Fibroblast of skin of right biceps (primary cell): Measurements from ENCODE around the gene TMEM147.

ENCODE experiments used
- DNase-seq: peaks from one replicate; pipeline ENCODE4 v3.0.0-alpha.2; 2013

The TMEM147 gene

DNA sequence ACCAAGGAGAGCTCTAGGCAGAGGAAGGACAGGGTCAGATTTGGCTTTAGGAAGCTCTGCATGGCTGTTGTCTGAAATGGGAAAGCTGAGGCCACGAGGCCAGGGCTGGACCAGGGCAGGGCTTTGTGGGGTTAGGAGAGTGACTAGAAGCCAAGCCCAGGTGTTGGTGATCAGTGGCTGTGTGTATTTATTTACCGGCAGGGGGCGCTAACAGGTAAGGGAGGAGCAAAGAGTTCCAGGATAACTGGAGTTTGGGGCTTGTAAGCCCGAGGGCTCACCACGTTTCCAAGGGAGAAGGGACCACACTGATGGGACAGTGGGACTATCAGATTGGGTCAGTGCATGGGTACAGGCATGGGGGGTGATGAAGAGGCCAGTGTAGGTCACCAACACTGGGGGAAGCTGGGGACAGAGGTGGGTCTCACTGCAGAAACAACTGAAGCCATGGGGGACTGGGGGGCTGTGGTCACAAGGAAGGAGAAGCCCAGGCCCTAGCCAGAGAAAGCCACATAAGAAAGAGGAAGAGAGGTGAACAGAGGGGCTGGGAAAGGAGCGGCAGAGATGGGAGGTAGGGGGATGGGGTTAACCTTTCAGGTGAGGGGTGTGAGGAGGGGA, 3.9 kb downstream of the TMEM147 start:
- peak; percentile 66 for DNase-seq

DNA sequence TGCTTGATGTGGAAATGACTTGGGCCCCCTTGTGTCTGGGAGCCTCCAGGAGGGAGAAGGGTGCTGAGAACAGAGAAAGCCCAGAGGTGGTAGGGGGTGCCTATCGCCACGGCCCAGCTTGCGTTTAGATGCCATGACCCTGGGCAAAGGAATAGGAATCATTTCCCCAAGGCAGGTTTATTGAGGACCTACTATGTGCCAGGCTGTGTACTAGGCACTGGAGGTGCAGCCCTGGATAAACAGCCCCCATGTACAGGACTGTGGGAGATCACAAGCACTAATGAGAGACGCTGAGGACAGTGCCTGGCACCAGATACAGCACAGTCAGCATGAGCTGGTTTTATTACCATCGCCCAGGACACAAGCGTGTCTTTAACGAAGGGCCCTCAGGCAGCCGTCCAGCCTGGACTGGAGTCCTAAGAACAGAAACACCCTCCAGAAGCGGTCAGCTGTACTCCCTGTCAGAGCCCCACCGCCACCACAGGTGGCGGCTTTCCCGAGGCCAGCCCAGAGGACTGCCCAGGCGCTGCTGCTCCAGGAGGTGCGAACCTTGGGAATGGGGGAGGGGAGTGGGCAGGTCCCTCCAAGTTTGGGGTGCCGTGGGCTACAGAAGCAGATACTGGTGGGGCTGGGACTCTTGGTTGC, 4.6 kb downstream of the TMEM147 start:
- DNase-seq, result no peak

DNA sequence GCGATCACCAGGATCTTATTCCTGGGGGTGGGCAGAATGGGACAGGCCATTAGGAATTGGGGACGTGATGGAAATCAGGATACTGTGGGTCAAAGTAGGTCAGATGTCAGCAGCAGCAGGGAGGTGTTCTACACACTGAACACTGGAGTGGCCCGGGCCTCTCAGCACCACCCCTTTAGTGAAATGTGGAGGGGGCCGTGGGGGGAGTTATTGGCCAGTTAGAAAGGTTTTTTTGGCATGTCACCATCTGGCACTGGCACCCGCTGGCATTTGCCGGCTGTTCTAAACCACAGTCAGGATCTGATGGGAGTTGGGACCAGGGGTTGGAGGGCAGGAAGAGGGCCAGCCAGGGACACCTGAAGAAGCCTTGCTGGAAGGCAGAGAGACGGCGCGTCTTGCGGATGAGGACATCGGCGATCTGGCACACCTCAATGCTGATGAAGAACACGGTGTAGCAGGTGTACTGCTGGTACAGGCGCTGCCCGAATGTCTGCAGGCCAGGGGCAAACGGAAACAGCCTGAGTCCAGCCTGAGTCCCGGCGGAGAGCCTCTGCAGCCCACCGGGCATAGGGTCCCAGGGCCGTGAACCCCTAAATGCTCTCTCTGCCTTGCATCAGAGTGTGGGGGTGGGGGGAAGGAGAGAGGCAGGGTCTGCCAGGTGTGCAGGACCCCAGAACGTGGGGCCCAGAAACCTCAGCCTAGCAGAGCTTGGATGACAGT, 5.8 kb downstream of the TMEM147 start:
- DNase-seq, result no peak

DNA sequence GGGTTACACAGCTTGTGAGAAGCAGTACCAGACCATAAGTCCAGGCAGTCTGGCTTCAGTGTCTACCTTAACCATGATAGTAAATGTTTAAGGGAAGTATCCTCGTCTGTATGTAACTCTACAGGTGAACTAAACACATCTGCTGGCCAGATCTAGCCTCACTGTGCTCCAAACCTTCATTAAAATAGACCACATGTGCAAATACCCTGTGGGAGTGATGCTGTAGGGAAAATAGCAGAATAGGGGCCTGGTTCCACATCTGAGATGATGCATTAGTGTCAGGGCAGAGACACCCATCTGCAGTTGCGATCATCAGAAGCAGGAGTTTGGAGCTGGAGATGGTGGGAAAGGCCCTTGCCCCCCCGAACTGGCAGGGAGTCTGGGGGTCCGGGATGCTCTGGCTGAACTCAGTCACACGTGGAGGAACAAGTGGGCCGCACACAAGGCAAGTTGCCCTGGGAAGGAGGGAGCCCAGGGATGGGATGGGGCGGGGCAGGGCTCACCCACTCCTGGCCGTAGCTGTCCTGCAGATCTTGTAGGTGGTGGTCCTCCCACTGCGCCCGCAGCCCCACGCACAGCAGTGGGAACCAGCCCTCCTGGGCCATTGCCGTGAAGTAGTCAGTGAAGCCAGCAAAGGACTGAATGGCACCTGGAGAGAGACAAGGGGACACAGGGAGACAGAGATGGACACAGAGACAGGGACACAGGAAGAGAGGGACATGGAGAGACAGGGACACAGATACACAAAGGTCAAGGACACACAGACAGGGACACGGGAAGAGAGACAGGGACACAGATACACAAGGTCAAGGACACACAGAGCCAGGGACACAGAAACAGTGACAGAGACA, 7.3 kb downstream of the TMEM147 start:
- DNase-seq, result no peak

DNA sequence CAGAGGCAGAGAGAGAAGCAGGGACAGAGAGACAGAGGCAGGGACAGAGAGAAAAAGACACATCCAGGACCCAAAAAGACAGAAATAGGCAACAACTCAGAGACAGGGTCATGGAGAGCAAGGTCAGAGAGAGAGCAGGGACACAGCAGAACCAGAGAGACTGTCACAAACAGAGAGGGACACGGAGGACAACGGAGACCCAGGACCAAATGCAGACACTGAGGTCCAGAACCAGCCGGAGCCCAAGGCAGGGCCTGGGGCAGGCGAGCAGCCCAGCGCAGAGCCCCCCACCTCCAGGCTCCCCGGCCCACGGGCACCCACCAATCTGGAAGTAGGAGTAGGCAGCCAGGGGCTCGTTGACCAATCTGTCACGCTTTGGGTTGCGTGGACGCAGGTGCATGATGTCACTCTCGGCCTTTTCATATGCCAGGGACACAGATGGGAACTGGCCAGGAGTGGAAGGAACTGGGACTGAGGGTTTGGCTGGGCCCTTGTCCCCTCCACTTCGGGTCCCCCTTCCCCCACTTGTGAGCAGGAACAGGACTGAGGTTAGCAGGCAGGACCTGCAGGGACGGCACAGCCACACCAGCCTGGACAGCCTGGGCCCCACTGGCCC, 8.1 kb downstream of the TMEM147 start:
- DNase-seq, result no peak

DNA sequence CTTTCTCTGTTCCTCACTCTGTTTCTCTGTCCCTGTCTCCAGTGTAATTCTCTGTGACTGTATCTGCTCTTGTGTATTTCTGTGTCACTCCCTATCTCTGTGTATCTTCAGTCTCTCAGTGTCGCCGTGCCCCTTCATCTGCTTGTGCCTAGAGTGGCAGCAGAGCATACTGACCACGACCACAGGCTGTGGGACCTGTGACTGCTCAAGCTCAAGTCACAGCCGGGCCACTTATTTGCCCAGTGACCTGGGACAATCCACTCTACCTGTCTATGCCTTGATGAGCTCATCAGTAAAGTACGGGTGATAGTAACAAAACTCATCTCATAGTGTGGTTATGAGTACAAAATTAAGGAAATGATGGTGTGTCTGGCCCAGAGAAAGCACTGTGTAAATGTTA, 8.7 kb downstream of the TMEM147 start:
- DNase-seq, result no peak

DNA sequence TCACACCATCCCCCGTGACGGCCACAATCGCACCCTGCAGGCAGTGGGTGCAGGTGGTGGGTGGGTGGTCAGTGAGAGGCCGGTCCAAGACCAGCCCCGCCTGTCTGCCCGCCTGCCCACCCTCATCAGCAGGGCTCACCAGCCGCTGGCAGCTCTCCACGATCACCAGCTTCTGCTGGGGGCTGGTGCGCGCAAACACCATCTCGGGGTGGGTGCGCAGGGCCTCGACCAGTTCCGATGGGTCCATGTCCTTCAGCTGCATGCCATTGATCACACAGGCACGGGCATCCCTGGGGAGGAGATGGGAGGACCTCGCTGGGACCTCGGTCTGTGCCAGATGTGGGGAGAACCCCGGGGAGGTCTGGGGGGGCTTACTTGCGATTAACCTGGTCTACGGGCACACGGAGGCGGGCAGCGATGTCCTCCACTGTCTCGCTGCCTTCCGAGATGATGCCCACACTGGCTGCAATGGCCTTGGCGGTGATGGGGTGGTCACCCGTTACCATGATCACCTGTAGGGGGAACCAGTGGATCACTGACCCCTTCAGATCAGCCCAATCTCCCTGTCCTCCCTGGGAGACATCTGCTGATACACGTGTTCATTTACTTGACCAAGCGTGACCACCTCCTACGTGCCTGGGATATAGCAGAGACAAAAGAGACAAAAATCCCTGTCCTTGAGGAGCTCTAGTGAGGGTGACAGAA, 10.0 kb downstream of the TMEM147 start:
- peak; percentile 14 for DNase-seq

DNA sequence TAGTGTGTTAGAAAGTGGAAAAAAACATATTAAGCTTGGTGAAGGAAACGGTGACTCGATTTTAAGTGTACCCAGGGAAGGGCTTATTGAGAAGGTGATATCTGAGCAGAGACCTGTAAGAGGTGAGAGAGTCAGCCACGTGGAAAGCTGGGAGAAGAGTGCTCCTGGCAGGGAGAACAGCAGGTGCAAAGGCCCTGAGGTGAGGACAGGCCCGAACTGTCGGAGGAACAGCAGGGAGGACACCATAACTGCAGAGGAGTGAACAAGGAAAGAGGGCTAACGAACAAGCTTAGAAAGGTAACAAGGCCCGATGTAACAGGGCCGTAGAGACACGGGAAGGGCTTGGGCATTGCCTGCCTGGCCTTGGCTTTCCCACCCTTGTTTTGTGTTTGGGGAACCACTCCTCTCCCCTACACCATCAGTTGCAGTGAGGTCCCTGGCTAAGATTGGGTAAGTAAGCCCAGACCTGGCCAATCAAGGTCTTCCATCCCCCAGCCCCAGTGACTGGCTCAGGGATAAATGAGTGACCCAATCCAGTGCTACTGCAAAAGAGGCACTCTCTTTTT, 10.7 kb downstream of the TMEM147 start:
- DNase-seq, result no peak

DNA sequence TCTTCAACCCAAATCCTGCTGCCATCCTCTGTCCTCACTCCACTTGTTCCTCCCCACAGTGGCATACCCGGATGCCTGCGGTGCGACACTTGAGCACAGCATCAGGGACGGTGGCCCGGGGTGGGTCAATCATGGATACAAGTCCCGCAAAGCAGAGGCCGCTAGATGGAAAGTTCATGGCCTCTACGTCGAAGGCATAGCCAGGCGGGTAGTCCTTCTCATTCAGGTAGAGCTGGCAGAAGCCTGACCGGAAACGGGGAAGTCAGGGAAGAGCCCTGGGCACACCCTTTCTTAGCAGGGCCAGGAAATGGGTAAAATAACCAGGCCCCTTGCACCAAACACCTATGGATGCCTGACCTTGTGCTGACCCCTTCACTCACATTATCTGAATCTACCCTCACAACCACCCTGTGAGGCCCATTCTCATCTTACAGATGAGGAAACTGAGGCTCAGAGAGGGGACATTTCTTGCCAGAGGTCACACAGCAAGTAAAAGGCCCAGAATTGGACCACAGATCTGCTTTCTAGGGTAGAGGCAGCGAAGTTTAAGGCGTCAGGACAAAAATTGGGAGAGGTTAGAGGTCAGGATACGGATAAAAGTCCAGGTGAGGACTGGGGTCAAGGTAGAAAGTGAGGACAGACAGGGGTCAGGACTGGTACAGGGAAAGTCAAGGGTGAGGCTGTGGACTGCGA, 11.6 kb downstream of the TMEM147 start:
- DNase-seq, result no peak

DNA sequence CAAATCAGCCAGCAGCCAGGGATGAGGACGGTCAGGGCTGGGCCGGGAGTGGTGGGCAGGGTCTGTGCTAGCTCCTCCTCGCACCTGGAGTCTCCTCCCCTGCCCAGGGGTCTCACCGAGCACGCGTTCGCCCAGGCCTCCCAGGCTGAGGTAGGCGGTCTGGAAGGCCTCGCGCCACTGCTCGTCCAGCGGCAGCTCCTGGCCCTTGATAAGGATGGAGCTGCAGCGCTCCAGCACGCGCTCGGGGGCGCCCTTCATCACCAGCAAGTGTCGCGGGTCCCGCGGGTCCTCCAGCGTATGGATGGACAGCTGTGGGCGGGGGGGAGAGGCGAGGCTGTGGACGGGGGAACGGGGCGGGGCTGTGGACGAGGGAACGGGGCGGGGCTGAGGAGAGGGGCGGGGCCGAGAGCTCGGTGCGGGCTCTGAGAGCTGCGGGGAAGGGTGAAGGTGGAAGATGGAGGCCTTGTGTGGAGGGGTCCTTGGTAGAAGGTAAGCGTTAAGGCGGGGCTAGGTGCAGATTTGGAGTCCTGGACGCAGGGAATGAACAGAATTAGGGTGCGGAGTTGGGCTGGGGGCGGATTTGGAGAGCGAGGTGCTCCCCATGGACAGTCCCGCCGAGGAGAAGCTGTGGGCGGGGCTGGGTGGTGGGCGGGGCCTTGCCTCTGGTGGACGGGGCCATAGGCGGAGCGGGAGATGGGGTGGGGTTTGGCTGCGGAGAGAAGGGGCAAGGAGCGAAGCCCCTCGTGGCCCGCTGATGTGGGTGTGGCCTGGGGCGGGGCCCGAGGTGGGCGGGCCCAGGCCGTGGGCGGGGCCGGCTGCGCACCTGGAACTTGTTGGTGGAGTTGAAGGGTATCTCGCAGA, 12.3 kb downstream of the TMEM147 start:
- peak; percentile 60 for DNase-seq

DNA sequence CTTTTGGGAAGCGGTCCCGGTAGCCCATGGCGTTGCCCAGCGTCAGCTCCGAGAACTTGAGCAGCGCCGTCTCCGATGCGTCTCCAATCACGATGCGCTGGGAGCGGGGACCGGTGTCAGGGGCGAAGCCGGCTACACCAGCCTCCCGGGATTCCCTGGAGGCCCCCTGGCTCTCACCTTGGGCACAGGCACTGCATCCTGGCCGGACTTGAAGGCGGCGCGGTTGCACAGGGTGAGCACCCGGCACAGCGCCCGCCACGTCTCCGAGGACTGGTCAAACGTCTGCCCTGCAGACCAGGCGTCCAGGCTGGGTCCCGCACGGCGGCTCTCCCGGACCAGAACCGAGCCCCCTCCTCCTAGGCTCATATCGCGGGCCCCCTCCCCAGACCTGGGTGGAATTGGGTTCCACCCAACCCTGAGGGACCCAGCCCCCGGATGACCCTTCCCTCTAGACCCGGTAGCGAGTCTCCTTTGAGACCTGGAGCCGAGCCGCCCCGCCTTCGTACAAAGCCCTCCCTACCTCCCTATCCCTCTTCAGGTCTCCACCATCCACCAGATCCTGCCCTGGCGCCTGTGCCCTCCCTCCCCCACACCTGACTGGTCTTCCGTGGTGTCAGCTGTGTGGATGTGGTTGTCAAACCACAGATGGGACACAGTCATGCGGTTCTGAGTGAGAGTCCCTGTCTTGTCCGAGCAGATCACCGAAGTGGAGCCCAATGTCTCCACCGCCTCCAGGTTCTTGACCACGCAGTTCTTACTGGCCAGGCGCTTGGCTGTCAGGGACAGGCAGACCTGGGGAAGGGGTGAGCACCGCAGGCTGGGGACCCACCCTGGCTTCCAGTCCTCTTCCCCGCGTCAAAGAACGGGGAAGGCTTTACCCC, 13.2 kb downstream of the TMEM147 start:
- no peak for DNase-seq

DNA sequence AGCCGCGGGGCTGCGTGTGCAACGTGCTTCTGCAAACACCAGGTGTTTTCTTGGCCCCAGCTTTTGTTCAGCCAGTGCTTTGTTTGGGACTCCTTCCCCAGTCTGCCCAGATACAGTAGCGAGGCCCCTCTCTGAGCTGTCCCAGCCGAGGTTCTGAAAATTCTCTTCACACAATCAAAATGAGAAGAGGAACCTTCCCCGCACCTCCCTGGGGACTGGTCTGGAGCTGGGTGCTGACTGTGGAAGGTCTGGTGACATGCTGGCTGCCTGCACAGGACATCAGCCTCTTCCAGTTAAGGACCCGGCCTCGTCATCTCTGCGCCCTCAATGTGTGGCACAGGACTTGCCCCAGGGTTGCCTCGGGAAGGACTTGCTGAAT, 13.8 kb downstream of the TMEM147 start:
- no peak for DNase-seq

DNA sequence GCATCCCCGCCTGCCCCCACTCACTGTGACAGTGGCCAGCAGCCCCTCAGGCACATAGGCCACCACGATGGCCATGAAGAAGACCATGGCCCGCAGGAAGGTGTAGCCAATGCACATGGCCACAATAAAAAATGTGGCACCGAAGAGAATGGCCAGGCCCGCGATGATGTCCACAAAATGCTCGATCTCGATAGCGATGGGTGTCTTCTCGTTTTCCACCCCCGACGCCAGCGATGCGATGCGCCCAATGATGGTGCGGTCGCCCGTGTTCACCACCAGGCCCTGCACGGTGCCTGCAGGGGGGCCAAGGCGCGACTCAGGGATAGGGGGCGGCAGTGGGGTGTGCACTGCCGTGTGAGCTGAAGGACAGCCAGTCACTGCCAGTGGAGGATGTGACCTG, 14.4 kb downstream of the TMEM147 start:
- DNase-seq, result no peak

DNA sequence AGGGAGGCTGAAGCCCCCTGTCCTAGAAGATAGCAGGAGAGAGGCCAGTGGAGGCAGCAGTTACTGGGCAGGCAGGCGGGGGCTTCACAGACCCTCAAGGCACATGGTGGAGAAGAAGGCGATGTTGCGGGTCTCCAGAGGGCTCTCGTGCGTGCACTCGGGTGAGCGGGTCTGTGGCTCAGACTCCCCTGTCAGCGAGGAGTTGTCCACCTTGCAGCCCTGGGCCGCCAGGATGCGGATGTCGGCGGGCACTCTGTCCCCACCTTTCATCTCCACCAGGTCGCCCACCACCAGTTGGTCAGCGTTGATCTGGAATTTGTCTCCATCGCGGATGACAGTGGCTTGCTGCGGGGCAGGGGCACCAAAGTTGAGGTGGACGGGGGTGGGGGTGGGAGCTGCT, 14.8 kb downstream of the TMEM147 start:
- no peak for DNase-seq

DNA sequence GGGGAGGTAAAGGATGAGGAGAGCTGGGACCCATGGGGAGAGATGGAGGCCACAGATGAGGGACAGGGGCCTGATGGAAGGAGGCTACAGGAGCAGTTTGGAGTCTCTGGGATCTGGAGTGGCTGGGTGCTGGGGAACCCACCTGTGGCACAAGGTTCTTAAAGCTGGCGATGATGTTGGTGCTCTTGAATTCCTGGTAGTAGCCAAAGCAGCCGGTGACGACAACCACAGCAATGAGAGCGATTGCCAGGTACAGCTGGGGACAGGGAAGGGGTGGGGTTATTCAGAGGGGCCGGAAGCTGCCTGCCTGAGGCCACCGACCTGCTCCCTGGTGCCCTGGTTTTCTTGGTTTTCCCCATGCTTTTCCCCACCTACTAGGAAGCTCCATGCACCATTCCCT, 15.3 kb downstream of the TMEM147 start:
- no peak for DNase-seq

DNA sequence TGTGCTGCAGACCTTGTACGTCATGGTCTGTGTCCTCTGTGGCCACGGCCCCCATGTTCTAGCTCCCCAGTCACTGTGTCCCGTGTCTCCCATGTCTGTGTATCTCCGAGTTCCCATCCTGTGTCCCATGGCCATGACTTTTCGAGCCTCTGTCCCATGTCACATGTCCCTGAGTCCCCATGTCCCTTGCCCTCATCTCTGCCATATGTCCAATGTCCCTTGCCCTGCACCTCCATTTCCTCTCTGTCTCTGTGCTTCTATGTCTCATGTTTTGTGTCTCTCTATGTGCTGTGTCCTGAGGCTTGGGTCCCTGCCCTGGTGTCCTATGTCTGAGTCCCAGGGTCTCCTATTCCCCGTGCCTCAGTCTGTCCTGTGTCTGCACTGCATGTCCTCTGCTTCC, 16.0 kb downstream of the TMEM147 start:
- no peak for DNase-seq

DNA sequence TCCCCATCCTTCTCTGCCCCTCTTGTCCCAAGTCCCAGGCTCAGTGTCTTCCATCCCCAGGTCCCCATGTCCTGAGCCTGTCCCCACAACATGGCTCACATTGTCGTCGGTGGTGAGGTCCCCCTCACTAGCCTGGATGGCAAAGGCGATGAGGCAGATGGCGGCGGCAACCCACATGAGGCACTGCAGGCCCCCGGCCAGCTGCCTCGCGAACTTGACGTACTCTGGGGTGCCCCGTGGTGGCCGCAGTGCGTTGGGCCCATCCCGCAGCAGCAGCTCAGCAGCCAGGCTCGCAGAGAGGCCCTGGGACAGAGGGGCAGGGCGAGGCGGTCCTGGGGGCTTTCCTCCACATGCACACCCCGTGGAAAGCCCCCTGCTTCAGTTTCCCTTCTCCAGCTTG, 16.9 kb downstream of the TMEM147 start:
- DNase-seq, result no peak

DNA sequence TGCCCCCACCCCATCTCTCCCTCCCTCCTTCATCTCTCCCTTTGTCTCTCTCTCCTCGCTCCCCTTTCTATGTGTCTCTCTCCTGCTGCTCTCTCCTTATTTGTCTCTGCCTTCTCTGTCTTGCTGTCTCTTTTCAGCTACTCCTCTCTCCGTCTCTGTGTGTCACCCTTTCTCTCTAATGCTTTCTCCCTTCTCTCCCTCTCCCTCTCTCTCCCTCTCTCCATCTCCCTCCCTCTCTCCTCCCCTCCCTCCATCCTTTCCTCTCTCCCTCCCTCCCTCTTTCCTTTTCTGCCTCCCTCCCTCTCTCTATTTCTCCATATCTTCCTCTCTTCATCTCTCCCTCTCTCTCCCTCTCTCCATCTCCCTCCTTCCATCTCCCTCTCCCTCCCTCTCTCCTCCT, 17.4 kb downstream of the TMEM147 start:
- no peak for DNase-seq

DNA sequence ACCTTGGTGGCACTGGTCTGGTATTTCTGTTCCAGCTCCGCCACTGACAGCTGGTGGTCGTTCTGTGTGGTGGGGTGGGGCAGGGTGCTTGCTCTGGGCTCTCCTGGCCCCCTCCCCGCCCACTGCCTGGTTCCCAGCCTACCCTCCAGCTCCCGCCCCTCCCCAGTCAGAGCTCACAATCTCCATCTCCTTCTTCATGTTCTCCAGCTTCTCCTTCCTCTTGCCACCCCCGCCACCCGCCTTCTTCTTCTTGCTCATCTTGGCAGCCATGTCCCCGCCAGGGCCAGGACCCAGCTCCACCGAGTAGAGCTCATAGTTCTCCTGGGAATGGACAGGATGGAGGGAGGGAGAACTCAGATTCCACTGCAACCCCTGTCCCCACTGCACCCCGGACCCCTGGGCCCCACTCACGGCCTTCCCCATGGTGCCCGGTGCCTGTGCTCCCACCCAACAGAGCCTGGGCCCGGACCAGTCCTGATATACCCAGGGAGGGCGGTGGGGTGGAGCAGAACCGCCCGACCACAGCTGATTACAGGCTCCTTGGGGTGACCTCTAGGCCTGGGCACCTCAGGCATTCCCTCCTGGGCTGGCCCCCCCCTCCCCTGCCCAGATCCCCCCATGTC, 17.9 kb downstream of the TMEM147 start, which contains the start of gene ATP4A:
ATP4A (minus strand) TSS at position 452 of the 623 bp plus-strand sequence; CDS start at position 423, 29 bp downstream.
- DNase-seq, result no peak
